Central memory CD4-positive, alpha-beta T cell (primary cell): Measurements from ENCODE around the gene EVA1C.
"Not testable (repeated sequence)": the region's sequence is repeated elsewhere in the genome, so short reads cannot be mapped to it uniquely, and the experiment has no call there.

Experiments used
- DNase-seq: peaks from one replicate; pipeline ENCODE4 v3.0.0; 2022

The EVA1C gene

DNA sequence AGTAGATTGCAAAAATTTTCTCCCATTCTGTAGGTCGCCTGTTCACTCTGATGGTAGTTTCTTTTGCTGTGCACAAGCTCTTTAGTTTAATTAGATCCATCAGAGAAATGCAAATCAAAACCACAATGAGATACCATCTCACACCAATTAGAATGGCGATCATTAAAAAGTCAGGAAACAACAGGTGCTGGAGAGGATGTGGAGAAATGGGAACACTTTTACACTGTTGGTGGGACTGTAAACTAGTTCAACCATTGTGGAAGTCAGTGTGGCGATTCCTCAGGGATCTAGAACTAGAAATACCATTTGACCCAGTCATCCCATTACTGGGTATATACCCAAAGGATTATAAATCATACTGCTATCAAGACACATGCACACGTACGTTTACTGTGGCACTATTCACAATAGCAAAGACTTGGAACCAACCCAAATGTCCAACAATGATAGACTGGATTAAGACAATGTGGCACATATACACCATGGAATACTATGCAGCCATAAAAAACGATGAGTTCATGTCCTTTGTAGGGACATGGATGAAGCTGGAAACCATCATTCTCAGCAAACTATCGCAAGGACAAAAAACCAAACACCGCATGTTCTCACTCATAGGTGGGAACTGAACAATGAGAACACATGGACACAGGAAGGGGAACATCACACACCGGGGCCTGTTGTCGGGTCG is 21.8 kb upstream of the EVA1C start:
- not testable (repeated sequence) for DNase-seq

DNA sequence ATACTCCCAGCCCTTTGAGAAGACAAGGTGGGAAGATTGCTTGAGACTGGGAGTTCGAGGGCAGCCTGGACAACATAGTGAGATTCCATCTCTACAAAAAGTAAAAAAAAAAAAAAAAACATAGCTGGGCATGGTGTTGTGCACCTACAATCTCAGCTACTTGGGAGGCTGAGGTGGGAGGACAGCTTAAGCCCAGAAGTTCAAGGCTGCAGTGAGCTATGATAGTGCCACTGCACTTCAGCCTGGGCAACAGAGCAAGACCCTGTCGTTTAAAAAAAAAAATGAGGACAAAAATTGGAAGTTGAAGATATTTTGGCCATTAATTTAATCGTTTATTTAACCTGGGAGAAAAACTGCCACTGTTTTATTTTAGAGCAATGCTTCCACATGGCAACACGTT is 20.8 kb upstream of the EVA1C start:
- no peak for DNase-seq

DNA sequence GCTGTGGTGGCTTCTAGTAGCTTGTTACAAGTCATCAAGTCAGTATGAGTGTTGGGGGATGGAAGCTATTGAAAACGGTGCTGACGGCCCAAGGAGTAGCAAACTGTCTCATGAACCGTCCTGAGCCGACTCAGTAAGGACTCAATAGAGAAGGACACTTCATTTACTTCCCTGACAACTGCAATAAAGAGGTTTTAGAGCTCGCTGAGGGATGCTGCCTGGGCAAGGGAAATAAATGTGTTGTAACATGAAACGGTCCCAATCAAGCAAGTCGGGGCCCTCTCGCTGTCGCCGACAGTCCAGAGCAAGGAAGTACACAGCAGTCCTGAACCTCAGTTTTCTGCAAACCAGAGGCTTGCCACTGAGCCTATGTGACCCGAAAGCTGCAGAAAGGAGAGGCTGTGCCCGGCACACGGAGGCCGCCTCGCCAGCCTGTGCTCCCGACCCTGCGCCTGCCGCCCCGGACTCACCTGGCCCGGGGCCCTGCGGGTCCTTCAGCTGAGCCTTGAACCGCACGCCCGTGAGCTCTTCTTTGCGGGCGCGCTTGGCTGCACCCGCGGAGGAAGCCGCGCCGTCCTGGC is 20.1 kb upstream of the EVA1C start:
- no peak for DNase-seq

DNA sequence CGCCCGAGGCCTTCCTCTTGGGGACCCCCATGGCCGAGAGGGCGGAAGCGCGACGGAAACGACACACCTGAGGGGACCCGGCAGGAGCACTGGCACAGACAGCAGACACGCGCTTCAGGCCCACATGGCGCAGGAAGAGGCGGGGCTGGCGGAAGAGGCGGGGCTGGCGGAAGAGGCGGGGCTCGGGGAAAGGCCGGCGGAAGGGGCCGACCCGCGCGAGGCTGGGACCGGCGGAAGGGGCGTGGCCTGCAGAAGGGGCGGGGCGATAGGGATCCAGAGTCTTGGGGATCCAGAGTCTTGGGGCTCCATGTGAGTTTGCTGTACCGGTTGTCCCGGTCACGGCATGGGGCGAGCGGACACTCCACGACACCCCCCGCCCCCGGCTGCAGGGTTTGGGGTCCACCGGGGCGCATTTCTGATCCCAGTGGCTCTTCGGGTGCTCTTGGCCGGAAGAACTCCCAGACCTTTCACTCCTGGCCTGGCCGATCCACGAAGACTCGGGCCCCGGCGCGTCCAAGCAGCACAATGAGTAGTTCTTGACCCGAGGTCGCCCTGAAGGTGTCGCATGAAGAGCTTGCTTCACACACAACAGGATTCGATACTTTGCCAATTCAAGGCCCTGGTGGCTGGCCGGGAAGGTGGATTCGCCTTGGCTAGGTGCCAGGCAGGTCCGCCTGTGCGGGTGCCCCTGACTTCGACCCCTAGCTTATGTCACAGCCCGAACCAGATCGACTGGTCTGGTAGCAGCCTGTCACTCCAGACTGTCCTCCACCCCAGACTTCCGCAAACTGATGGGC is 19.4 kb upstream of the EVA1C start, which contains the start of gene URB1:
Gene URB1, minus strand, starts transcription at position 133 of the 797 bp plus-strand sequence. Its CDS starts 102 bp downstream, at position 31.
- DNase-seq = peak; percentile 91

DNA sequence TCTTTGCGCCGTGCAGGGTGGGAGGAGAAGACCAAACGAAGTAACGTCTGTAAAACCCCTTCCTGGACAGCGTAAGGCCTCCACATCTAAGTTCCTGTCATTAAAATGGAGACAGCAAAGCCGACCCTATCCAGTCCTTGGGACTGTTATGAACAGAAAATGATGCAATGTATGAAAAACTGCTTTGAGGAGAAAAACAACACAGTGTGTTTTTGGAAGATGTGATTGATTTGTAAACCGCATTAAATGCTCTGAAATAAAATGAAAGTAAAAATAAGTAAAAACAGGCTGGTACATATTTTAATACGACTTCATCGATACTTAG is 18.9 kb upstream of the EVA1C start:
- no peak for DNase-seq

DNA sequence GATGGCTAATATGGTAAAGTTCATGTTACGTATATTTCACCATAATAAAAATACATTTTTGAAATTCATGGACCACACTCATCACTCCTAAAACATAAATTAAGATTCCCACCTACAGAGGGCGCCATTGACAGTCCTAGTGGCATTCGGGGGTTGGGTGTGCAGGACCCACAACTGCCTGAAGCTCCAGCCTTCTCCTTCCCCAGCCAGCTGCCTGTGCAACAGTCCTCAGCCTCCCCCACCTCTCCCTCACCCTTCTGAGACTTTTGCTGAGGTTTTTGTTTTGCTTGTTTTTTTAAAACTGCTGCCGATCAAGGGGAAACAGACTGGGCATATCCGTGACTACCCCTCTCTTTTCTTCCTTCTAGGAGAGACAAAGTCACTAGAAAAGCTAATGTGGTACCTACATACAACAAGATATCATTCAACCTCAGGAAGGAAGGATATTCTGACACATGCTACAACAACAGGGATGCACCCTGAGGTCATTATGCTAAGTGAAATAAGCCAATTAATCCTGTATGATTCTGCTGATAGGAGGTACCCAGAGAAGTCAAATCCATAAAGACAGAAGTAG is 9.2 kb upstream of the EVA1C start:
- DNase-seq = peak; percentile 56

DNA sequence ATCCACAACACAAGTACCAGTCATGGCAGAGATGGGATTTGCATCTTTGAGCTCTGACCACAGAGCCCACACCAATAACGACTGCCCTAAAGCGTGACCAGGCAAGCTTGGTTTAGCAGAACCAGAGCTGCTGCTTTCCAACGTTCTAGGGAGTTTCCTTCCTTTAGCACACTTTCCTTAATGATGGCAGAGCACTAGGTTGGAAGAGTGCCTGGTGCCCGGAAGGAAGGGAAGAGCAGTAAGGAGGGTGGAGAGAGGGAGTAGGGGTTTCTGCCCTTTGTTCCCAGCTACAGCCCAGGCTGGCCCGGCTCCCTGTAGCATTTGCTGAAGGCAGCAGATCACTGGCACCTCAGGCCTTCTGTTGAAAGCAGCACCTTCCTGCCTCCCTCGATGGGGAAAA is 6.1 kb upstream of the EVA1C start:
- DNase-seq = no peak

DNA sequence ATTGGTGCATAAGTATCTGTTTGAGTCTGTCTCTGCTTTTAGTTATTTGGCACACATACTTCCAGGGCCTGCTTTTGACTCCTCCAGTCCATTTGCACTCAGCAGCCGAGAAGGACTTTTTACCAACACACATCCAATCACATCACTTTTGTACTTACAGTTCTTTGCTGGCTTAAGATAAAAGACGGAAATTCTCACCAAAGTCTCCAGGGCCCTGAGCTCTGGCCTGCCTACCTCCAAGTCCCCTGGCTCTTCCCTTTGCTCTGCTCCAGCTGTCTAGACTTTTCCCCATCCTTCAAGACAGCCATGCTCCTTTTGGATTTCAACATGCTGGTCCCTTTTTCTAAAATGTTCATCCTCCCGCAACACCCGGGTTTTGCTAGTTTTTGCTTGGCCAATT is 2.2 kb upstream of the EVA1C start:
- no peak for DNase-seq

DNA sequence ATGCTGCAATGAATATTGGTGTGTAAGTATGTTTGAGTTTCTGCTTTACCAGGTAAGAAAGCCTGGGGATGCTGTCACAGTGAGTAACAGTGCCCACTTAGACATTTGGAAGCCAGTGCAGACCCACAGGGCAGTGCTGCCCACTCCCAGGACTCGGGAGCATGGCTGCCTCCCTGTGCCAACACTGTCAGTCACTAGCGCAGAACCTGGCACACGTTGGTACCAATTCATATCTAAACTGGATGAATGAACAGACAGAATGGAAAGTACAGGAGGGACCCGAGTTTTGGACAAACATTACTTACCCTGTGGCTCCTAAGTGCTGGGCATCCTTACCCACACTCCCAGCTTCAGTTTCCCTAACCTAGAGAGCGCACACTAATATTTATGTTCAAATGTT is 1.6 kb upstream of the EVA1C start:
- no peak for DNase-seq

DNA sequence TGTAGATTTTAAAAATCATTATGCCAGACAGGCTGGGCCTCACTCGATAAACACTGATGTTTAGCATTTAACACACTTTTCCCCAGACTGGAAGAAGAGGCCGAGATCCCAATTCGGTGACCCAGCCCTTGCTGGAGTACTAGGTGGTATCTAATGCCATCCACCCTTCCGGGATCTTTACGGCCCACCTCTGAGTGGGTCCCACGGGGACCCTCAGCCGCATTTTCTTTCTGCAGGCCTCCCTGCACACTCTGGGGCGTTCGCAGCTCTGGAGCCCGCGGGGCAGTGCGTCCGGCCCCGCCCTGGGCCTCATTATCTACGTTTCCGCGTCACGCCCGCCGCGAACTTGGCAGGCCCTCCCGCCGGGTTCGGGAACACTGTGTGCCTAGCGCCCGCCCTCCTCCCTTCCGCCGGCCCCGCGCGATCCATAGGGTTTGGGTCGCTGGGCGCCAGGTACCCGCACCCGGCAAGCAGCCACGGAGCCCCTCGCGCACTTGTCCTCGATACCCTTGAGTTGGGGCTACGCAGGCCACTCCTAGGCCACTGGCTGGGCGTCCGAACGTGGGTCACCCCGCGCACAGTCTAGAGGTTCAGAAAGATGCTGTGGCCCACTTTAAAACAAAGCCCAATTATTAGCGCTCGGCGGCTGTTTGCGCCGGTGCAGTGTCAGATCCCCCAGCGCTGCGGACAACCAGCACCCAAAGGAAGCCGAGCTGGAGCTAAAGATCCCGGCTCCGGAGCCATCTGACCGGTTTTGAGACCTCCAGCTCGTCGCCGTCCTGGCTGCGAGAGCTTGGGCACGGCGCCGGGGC is 950 bp upstream of the EVA1C start:
- peak; percentile 51 for DNase-seq

DNA sequence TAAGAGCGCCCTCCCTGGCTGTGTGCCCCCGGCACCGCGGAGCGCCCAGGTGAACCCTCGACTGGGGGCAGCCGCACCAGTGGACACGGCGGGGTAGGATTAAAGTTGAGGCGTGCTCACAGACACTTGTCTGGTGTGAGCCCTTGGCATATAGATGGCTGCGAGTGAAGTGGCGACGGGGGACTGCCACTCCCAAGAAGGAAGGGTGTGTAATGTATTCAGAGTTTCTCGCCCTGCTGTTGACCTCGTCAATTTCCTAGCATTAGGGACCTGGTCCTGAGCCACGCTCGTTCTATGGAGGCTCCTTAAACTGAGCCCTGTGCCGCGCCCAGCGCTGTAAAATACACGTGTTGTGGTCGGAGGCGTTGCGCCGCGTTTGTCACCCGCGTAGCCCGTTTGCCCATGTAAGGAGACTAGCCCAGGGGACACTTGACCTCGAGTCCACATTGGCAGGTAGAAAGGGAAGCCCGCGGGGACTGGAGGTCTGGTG is 554 bp downstream of the EVA1C start:
- DNase-seq = no peak

DNA sequence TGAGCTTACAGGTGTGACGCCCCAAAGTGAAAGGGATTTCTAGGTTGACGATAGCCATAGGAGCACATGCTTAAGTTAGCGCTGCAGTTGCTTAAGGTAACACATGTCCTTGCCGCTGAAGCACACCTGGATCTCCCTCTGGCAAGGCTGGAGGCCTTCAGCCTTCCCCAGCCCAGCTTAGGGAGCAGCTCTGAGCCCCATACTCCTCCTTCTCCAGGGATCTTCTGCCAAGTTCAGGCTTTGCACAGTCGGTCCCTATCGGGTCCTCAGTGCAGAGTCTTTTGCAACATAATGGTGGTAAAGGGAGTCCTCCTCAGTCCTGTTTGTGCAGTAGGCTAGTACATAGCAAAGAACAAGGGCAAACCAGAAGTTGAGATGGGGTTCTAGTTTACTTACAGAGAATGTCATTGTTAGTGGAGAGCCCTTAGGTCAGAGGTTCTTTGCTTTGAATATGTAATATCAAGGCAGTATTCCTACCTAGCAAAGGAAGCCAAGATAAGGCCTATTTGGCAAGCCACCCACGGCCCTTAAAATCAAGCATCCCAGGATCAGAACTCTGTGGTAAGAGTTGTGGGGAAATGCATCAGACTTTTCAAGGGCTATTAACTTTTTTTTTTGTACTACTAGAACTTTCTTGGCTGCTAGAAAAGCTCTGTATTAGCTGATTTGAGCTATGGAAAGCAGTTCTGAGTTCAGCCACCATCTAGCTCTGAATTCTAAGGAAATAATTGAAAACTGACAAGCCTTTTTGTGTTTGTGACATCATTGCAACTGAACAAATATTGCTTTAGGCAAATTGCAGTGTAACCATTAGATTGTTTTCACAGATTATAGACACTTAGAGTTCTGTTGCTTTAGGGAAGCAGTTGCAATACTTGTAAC is 1.4 kb downstream of the EVA1C start:
- DNase-seq = no peak

DNA sequence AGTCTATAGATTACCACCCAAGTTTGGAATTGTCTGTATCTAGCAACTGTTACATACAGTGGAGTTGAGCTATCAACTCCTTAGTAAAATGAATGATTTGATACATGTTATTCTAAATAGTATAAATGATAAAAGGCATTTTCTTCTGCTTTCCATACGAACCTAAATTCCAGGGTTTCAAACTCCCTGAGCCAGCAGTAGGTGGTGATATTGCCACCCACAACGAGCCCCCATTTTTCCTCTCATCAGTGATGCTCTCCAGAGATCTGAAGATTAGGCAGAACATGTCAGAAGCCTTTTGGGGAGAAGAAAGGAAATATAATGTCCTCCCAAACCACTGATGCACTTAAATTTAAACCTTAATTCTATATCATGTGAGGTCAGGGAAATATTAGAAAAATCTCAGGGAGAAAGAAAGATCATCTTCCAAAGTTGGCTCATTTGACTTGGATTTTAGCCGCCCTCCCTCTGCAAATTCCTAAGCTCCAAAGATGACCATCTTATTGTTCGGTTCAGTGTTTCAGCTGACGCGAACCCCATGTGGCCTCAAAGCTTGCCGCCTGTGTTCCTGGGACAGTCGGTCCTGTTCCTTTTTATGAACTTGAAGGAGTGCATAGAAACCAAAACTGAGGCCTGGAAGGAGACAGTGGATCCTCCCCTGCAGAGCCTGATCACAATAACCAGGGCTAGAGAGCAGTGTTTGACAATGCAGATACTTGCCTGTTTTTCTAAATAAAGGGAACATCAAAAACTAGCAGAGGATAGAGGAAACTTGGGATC is 2.3 kb downstream of the EVA1C start:
- no peak for DNase-seq

DNA sequence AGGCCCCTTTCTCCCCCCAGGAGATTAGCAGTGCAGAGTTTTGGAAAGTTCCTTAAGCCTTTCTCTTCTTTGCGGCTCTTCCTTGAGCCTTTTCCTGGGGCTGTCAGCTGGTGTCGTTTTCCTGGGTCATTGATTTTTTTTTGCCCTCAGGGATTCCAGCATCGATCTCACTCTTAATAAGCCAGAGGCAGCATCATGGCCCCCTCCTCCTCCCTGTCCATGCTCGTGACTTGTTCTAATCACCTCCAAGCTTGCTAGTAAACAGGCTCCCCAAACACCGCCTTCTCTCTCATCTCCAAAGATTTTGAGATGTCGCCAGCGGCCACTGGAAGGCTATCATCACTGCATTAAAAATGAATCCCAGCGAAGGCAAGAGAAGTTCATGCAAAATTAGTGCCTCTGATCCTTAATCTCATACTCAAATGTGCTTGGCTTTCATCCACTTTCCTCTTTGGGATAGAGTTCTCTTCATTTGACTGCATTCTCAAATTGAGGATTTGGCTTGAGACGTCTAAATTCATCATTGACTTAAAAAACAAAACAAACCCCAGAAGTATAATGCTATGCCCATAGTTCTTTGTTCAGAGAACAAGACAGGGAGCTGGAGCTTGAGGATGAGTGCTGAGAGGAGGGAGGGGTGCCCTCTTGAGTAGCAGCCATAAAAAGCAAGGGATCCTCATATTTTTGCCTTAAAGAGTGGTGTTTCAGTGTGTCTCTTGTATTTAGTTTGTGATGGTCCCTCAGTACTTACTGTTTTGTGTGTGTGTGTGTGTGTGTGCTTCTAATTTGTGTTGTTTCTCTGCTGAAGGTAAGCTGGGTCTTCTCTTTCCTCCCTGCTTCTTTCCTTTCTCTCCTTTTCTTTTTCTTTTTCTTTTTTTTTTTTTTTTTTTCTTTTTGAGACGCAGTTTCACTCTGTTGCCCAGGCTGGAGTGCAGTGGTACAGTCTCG is 3.2 kb downstream of the EVA1C start:
- DNase-seq = no peak

DNA sequence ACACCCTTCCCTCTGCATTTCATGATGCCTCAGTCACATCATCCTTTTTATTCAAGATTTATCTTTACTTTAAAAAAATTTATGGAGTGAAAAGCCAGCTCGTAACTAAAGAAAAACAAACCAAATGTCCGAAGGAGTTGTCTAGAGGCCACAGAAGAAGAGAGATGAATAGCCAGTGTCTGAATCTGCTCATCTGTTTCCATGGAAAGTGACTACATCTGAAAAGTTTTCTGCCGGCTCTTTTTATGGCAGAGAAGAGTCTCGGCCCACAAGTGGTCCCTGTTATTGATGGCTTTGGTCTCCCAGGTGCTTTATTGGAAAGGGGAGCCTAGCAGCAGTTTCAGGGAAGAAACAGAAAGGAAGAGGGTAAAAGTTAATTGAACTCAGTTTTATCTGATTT is 5.6 kb downstream of the EVA1C start:
- DNase-seq = no peak

DNA sequence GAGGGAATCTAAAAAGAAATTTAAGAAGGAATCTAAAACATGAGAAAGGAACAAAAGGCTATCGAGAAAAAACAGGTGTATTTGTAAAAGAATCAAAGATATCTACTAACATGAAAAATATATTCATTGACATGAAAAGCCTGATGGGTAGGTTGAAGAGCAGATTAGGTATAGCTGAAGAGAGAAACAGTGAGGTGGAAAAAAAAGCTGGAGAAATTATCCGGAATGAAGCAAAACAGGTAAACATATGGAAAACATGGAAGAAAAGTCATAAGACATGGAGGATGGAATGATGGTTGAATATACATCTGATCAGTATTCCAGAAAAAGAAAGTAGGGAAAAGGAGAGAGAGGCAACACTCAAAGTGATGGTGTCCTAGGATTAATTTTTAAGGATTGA is 9.6 kb downstream of the EVA1C start:
- DNase-seq = no peak

DNA sequence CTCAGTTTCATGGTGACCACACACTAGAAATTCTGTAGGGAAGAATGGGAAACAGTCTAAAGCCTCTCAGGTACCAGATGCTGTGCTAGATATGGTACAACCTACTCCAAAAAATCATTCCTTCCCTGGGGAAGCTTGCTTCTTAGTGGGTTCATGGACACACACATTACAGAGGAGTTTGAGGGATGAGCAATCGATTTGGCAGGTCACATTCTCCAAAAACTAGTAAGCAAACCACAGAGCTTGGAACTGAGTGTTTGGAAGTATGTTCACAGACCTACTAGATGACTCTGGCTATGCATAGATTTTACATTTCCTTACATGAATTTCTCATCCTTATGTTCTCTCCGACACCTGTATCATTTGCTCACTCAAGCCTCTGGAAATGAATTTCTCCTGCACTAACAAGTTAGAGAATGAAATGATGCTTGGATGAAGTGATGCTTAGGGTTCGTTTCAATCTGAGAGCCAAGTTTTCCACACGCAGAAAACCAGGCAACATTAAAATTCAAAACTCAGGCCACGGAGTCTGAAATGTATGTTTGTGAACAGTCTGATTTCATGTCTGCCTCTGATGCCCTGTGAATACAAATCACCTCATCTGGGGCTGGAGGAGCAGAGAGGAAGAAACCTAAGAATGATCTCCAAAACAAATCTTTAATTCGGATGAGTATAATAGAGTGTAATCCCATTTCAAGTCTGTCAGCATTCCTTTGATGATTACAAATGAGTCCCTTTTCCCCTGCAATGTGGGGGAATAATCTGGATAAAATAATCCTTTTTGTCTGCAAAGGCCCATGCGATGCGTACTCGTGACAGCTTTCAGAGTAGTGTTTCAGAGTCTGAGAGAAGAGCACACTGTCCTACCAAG is 11.0 kb downstream of the EVA1C start:
- DNase-seq = no peak

DNA sequence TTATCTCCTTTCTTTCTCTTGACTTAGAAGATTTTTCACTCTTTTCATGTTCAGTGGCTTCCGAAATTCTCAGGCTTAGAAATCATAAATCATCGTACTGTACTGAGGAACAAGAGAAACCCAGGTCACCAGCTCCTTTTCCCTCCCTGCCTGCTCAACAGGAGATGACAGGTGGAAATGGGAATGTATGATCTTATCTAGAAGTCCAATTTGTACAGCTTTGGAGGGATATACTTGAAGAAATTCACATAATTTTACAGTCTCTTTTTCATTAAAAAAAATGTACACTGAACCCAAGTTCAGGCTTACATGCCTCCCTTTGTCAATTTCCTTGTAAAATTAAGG is 11.7 kb downstream of the EVA1C start:
- no peak for DNase-seq

DNA sequence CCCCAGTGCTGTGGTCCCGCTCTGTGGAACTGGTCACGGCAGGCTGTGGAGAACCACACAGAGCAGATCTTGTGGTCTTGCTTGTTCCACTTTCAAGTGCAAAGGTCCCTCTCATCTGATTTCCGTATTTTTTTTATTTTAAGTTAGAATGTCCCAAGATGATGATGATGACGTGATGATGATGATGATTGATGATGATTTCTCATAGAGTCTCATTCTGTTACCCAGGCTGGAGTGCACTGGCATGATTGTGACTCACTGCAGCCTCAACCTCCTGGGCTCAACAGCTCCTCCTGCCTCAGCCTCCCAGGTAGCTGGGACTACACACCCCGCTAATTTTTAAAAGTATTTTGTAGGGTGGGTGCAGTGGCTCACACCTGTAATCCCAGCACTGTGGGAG is 12.2 kb downstream of the EVA1C start:
- no peak for DNase-seq
